ENCODE results near the gene SPPL2B. TPM values are rescaled to one million over a fixed set of nuclear protein-coding genes. Genes with fewer than 3 reads are reported as not detected.
"Not testable (repeated sequence)": the region's sequence is repeated elsewhere in the genome, so short reads cannot be mapped to it uniquely, and the experiment has no call there.

Gene SPPL2B
- polyA plus RNA-seq, 1 donor from 2014 or later = 68.7 TPM

- TF ChIP-seq, protein P1, sequence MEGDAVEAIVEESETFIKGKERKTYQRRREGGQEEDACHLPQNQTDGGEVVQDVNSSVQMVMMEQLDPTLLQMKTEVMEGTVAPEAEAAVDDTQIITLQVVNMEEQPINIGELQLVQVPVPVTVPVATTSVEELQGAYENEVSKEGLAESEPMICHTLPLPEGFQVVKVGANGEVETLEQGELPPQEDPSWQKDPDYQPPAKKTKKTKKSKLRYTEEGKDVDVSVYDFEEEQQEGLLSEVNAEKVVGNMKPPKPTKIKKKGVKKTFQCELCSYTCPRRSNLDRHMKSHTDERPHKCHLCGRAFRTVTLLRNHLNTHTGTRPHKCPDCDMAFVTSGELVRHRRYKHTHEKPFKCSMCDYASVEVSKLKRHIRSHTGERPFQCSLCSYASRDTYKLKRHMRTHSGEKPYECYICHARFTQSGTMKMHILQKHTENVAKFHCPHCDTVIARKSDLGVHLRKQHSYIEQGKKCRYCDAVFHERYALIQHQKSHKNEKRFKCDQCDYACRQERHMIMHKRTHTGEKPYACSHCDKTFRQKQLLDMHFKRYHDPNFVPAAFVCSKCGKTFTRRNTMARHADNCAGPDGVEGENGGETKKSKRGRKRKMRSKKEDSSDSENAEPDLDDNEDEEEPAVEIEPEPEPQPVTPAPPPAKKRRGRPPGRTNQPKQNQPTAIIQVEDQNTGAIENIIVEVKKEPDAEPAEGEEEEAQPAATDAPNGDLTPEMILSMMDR (IDR thresholded peaks at IDR 0.05; ENCODE audit: poor library complexity, severe bottlenecking) = peak; percentile 87
- no peak for TF ChIP-seq EP300 (conservative IDR thresholded peaks at IDR 0.05; ENCODE audit: poor library complexity, severe bottlenecking)
Measured at GRCh38 chr19:2391118-2391725, 62.7 kb downstream of the SPPL2B start (continued).

GRCh38 chr19:2392366-2392765 is 63.9 kb downstream of the SPPL2B start:
- Histone ChIP-seq H3K4me2 (ENCODE audit: low read length) (no peak overlapping the region), H3F3A (ENCODE audit: insufficient read depth, low read length, poor library complexity, severe bottlenecking) (no peaks in the 10 kb centered on the region), H3K79me2 (replicated peaks; ENCODE audit: insufficient read depth, low read length) (no peaks in the 10 kb centered on the region), H4K20me1 (ENCODE audit: insufficient read depth) (no peaks in the 10 kb centered on the region), H3K4me3 (ENCODE audit: low read length) (no peak overlapping the region), H3K27me3 (ENCODE audit: insufficient read depth, low read depth, low read length) (no peaks in the 10 kb centered on the region), H3K9me3 (ENCODE audit: low read length) (no peaks in the 10 kb centered on the region), H3K36me3 (ENCODE audit: insufficient read depth, low read length) (no peaks in the 10 kb centered on the region), H3K9ac (ENCODE audit: low read length) (no peak overlapping the region), H3K27ac (ENCODE audit: low read length) (no peak overlapping the region), H2AFZ (ENCODE audit: low read depth, low read length) (no peak overlapping the region), H3K9me2 (ENCODE audit: insufficient read depth, low read length) (no peaks in the 10 kb centered on the region)
- TF ChIP-seq SMC3 (conservative IDR thresholded peaks at IDR 0.05; ENCODE audit: poor library complexity) = no peak
- no peak for TF ChIP-seq TAF1 (IDR thresholded peaks at IDR 0.05; ENCODE audit: low read depth)
- TF ChIP-seq RAD21 (conservative IDR thresholded peaks at IDR 0.05) = no peak
- TF ChIP-seq, protein P2, sequence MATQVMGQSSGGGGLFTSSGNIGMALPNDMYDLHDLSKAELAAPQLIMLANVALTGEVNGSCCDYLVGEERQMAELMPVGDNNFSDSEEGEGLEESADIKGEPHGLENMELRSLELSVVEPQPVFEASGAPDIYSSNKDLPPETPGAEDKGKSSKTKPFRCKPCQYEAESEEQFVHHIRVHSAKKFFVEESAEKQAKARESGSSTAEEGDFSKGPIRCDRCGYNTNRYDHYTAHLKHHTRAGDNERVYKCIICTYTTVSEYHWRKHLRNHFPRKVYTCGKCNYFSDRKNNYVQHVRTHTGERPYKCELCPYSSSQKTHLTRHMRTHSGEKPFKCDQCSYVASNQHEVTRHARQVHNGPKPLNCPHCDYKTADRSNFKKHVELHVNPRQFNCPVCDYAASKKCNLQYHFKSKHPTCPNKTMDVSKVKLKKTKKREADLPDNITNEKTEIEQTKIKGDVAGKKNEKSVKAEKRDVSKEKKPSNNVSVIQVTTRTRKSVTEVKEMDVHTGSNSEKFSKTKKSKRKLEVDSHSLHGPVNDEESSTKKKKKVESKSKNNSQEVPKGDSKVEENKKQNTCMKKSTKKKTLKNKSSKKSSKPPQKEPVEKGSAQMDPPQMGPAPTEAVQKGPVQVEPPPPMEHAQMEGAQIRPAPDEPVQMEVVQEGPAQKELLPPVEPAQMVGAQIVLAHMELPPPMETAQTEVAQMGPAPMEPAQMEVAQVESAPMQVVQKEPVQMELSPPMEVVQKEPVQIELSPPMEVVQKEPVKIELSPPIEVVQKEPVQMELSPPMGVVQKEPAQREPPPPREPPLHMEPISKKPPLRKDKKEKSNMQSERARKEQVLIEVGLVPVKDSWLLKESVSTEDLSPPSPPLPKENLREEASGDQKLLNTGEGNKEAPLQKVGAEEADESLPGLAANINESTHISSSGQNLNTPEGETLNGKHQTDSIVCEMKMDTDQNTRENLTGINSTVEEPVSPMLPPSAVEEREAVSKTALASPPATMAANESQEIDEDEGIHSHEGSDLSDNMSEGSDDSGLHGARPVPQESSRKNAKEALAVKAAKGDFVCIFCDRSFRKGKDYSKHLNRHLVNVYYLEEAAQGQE (IDR thresholded peaks at IDR 0.05; ENCODE audit: borderline replicate concordance) = no peak
- no peak for TF ChIP-seq EP300 (conservative IDR thresholded peaks at IDR 0.05; ENCODE audit: poor library complexity, severe bottlenecking)
- TF ChIP-seq EZH2 (IDR thresholded peaks at IDR 0.05; ENCODE audit: borderline replicate concordance, insufficient read depth, low read length, poor library complexity, severe bottlenecking) = no peak
- TF ChIP-seq MXI1 (conservative IDR thresholded peaks at IDR 0.05; ENCODE audit: poor library complexity, severe bottlenecking) = no peak
- no peak for TF ChIP-seq POLR2AphosphoS5 (IDR thresholded peaks at IDR 0.05)
- TF ChIP-seq, protein P1 (IDR thresholded peaks at IDR 0.05; ENCODE audit: poor library complexity, severe bottlenecking) = no peak

DNA sequence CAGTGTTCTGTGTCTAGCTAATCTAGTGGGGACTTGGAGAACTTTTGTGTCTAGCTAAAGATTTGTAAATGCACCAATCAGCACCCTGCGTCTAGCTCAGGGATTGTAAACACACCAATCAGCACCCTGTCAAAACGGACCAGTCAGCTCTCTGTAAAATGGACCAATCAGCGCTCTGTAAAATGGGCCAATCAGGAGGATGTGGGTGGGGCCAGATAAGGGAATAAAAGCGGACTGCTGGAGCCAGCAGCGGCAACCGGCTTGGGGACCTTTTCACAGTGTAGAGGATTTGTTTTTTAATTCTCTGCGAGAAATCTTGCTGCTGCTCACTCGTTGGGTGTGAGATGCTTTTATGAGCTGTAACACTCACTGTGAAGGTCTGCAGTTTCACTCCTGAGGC is 64.4 kb downstream of the SPPL2B start:
- not testable (repeated sequence) for H3F3A ChIP-seq (ENCODE audit: insufficient read depth, low read length, poor library complexity, severe bottlenecking); H3K4me3 ChIP-seq (ENCODE audit: low read length); H3K27me3 ChIP-seq (ENCODE audit: insufficient read depth, low read depth, low read length); H4K20me1 ChIP-seq (ENCODE audit: insufficient read depth); H3K9ac ChIP-seq (ENCODE audit: low read length); H2AFZ ChIP-seq (ENCODE audit: low read depth, low read length); H3K79me2 ChIP-seq (replicated peaks; ENCODE audit: insufficient read depth, low read length); H3K9me3 ChIP-seq (ENCODE audit: low read length); H3K36me3 ChIP-seq (ENCODE audit: insufficient read depth, low read length); H3K9me2 ChIP-seq (ENCODE audit: insufficient read depth, low read length); H3K4me2 ChIP-seq (ENCODE audit: low read length); H3K27ac ChIP-seq (ENCODE audit: low read length)
